Body of pancreas (tissue), 4 donors: ENCODE data around the gene UBAC1.

ENCODE experiments used
- POLR2A ChIP-seq, 3 donors: fragments of 450-650 bp; IDR thresholded peaks; one replicate each; pipeline ENCODE4 v1.6.1; 2016; ENCODE audit warnings: antibody characterized with exemption in 3 of 3, mild to moderate bottlenecking in 2 of 3
- TF ChIP-seq, protein P1 (sequence below), 7 experiments: fragments of 450-650 bp in 4 of 7; fragments of 200-600 bp in 3 of 7; sonication (generic) in 3 of 7; IDR thresholded peaks; one replicate each; pipeline ENCODE4 v1.5.1; 2016 to 2019; ENCODE audit warnings: antibody characterized with exemption in 7 of 7

DNA sequence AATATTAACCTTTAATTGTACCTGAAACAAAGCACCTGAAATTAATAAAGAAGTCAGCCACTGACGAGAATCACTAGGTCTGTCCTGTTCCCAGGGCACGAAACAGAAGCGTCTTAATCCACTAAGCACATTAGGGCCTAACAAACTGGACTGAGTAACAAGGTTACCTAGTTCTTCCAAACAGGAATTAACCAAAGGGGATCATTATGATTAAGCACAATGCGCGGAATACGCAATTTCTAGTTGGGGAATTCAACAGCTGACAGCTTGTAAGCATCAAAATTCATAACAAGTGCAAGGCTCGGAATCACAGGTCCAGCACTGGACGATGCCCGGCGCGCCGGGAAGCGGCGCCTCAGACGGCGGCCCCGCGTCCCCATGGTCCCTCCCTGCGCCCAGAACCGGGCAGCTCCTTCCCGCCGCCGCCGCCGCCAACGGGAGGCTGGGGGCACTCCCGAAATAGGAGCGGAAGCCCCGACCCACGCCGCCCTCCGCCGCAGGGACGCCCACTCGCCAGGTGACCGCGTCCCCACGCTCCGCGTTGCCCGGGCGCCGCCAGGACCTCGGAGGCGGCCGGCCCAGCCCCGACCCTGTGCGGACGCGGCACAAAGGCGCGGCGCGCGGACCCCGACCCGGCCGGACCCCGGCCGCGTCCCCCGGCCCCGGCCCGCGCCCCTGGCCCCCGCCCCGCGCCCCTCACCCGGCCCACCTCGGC, 54.7 kb downstream of the UBAC1 start:
- TF ChIP-seq POLR2A (IDR thresholded peaks at IDR 0.05), result peak in 2 of 3 donors; percentile 11 to 18
- TF ChIP-seq, protein P1, sequence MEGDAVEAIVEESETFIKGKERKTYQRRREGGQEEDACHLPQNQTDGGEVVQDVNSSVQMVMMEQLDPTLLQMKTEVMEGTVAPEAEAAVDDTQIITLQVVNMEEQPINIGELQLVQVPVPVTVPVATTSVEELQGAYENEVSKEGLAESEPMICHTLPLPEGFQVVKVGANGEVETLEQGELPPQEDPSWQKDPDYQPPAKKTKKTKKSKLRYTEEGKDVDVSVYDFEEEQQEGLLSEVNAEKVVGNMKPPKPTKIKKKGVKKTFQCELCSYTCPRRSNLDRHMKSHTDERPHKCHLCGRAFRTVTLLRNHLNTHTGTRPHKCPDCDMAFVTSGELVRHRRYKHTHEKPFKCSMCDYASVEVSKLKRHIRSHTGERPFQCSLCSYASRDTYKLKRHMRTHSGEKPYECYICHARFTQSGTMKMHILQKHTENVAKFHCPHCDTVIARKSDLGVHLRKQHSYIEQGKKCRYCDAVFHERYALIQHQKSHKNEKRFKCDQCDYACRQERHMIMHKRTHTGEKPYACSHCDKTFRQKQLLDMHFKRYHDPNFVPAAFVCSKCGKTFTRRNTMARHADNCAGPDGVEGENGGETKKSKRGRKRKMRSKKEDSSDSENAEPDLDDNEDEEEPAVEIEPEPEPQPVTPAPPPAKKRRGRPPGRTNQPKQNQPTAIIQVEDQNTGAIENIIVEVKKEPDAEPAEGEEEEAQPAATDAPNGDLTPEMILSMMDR (IDR thresholded peaks at IDR 0.05), result no peak
